DND-41 (cell line): ENCODE data around the gene LSM7.
A peak's percentile ranks its signal among the peaks of the same experiment; 100 is the strongest.

Experiments used
- ATAC-seq: fragments of 200-7000 bp; cut with Tn5 transposase; 3 replicates; pipeline ENCODE4 v1.9.1; 2021; ENCODE audit warnings: low read depth; ENCODE audit not compliant: insufficient read depth
- DNase-seq: peaks from one replicate; pipeline ENCODE4 v3.0.0-alpha.2; 2020
- H2AFZ ChIP-seq: 2 replicates; pipeline ENCODE4 v1.6.0; 2012; ENCODE audit warnings: low read depth, low read length
- H3K27ac ChIP-seq: 2 replicates; pipeline ENCODE4 v1.5.1; 2012; ENCODE audit warnings: low read length, inconsistent platforms
- H3K27me3 ChIP-seq: fragments of 200-600 bp; sonication (generic); 2 replicates; pipeline ENCODE4 v1.6.0; 2012; ENCODE audit warnings: low read length, mild to moderate bottlenecking, inconsistent platforms; ENCODE audit not compliant: insufficient read depth, poor library complexity
- H3K36me3 ChIP-seq: 2 replicates; pipeline ENCODE4 v1.5.1; 2012; ENCODE audit warnings: low read length, inconsistent platforms; ENCODE audit not compliant: insufficient read depth
- H3K4me1 ChIP-seq: 2 replicates; pipeline ENCODE4 v1.5.1; 2012; ENCODE audit warnings: mild to moderate bottlenecking, low read length; ENCODE audit not compliant: insufficient read depth
- H3K4me2 ChIP-seq: 2 replicates; pipeline ENCODE4 v1.6.0; 2012; ENCODE audit warnings: mild to moderate bottlenecking, moderate library complexity, low read length, inconsistent platforms; ENCODE audit not compliant: insufficient read depth
- H3K4me3 ChIP-seq, 2 experiments: fragments of 200-600 bp in 1 of 2; shearing (Covaris generic) in 1 of 2; 2 replicates each; pipeline ENCODE4 v1.5.1; 2012 to 2016; ENCODE audit warnings: inconsistent platforms in 2 of 2, low read length in 2 of 2, mild to moderate bottlenecking in 2 of 2, low read depth in 1 of 2, moderate library complexity in 1 of 2
- H3K79me2 ChIP-seq: 2 replicates; pipeline ENCODE4 v1.6.0; 2012; ENCODE audit warnings: low read length, inconsistent platforms; ENCODE audit not compliant: insufficient read depth
- H3K9ac ChIP-seq: 2 replicates; pipeline ENCODE4 v1.6.0; 2012; ENCODE audit warnings: low read depth, mild to moderate bottlenecking, inconsistent platforms, low read length, moderate library complexity
- H3K9me3 ChIP-seq: 2 replicates; pipeline ENCODE4 v1.5.1; 2012; ENCODE audit warnings: low read length, moderate library complexity, mild to moderate bottlenecking, inconsistent platforms; ENCODE audit not compliant: insufficient read depth, severe bottlenecking
- H4K20me1 ChIP-seq: 2 replicates; pipeline ENCODE4 v1.6.0; 2012; ENCODE audit warnings: low read length; ENCODE audit not compliant: insufficient read depth
- EZH2 ChIP-seq: IDR thresholded peaks from 3 replicates; pipeline ENCODE4 v1.6.1; 2012; ENCODE audit warnings: borderline replicate concordance, low read depth, mild to moderate bottlenecking, moderate library complexity, low read length, inconsistent platforms; ENCODE audit not compliant: severe bottlenecking
- TF ChIP-seq, protein P1 (sequence below): IDR thresholded peaks from 2 replicates; pipeline ENCODE4 v1.5.1; 2012; ENCODE audit warnings: borderline replicate concordance, low read length, moderate library complexity, mild to moderate bottlenecking; ENCODE audit not compliant: poor library complexity, severe bottlenecking; ENCODE audit errors: extremely low read depth

The LSM7 gene

GRCh38 chr19:2357279-2358206 lies 29.2 kb upstream of the LSM7 start:
- Histone ChIP-seq H3K4me2 (no peak overlapping the region), H3K4me1 (no peaks in the 10 kb centered on the region), H3K4me3 (no peak overlapping the region), H4K20me1 (peaks cover 3% of the 10 kb centered on the region), H3K27ac (no peak overlapping the region), H3K9ac (no peak overlapping the region), H3K36me3 (peaks cover 23% of the 10 kb centered on the region), H3K79me2 (no peaks in the 10 kb centered on the region), H3K9me3 (no peaks in the 10 kb centered on the region), H2AFZ (no peak overlapping the region), H3K27me3 (no peaks in the 10 kb centered on the region)
- TF ChIP-seq, protein P1, sequence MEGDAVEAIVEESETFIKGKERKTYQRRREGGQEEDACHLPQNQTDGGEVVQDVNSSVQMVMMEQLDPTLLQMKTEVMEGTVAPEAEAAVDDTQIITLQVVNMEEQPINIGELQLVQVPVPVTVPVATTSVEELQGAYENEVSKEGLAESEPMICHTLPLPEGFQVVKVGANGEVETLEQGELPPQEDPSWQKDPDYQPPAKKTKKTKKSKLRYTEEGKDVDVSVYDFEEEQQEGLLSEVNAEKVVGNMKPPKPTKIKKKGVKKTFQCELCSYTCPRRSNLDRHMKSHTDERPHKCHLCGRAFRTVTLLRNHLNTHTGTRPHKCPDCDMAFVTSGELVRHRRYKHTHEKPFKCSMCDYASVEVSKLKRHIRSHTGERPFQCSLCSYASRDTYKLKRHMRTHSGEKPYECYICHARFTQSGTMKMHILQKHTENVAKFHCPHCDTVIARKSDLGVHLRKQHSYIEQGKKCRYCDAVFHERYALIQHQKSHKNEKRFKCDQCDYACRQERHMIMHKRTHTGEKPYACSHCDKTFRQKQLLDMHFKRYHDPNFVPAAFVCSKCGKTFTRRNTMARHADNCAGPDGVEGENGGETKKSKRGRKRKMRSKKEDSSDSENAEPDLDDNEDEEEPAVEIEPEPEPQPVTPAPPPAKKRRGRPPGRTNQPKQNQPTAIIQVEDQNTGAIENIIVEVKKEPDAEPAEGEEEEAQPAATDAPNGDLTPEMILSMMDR, result no peak
- TF ChIP-seq EZH2, result no peak
- DNase-seq (no peak), ATAC-seq (no peak)

DNA sequence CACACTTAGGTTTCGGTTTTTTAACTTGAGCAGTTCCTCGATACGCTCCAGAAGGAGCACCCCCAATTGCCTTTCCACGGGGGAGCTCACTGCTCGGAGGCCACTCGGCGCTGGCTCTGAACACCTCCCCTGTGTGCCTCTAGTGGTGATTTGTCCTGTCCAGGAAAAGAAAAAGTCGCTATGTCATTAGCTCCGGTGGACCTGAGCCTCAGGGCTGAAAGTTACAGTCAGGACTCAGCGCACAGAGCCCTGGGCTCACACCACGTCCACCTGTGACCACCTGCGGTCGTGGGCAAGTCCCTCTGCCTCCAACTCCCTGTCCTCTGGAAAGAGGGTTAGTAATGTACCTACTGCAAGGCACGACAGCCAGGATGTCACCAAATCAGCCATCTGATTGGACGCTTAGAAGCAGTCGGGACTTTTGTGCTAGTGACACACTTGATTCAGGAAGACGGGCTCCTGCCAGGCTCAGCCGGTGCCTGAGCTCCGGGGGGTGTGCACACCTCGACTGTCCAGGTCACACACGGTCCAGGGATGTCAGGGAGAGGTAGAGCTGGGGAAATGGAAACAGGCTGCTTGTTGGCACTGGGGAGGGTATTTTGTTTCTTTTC lies 27.8 kb upstream of the LSM7 start:
- peaks cover 3% of the 10 kb centered on the region for H4K20me1 ChIP-seq
- no peak overlapping the region for H3K27ac ChIP-seq
- ATAC-seq (no peak), DNase-seq (no peak)
- no peak overlapping the region for H3K4me2 ChIP-seq
- H3K36me3 ChIP-seq, result peaks cover 35% of the 10 kb centered on the region
- H2AFZ ChIP-seq, result no peak overlapping the region
- TF ChIP-seq, protein P1, result no peak
- TF ChIP-seq EZH2, result no peak
- no peak overlapping the region for H3K9ac ChIP-seq
- H3K9me3 ChIP-seq, result no peaks in the 10 kb centered on the region
- H3K27me3 ChIP-seq, result no peaks in the 10 kb centered on the region
- no peak overlapping the region for H3K4me3 ChIP-seq
- no peaks in the 10 kb centered on the region for H3K79me2 ChIP-seq
- H3K4me1 ChIP-seq, result no peaks in the 10 kb centered on the region

- Histone ChIP-seq H3K36me3 (peaks cover 42% of the 10 kb centered on the region), H3K27me3 (no peaks in the 10 kb centered on the region), H3K79me2 (no peaks in the 10 kb centered on the region), H3K4me2 (no peak overlapping the region), H3K27ac (no peak overlapping the region), H4K20me1 (peaks cover 3% of the 10 kb centered on the region), H3K4me1 (no peaks in the 10 kb centered on the region), H2AFZ (no peak overlapping the region), H3K9me3 (no peaks in the 10 kb centered on the region), H3K9ac (no peak overlapping the region), H3K4me3 (no peak overlapping the region)
- ATAC-seq (no peak), DNase-seq (peak; percentile 18)
- TF ChIP-seq EZH2, result no peak
- TF ChIP-seq, protein P1, result no peak
Measured at GRCh38 chr19:2355168-2356035, 27.0 kb upstream of the LSM7 start.
